Fibroblast of mammary gland (primary cell): ENCODE measurements around the gene PTGDR.

Experiments
- DNase-seq: peaks from one replicate; pipeline ENCODE4 v3.0.0-alpha.2; 2010; ENCODE audit warnings: low read depth
- H3K4me3 ChIP-seq: 2 replicates; pipeline ENCODE4 v1.5.1; 2011; ENCODE audit warnings: low read depth, mild to moderate bottlenecking, low read length, moderate library complexity; ENCODE audit not compliant: control insufficient read depth
- TF ChIP-seq, protein P1 (sequence below): conservative IDR thresholded peaks from 2 replicates; pipeline ENCODE4 v1.5.1; 2011; ENCODE audit warnings: low read depth, low read length, inconsistent platforms; ENCODE audit not compliant: control insufficient read depth, insufficient read depth

Gene PTGDR

GRCh38 chr14:52235434-52235833 is 32.1 kb upstream of the PTGDR start:
- TF ChIP-seq, protein P1, sequence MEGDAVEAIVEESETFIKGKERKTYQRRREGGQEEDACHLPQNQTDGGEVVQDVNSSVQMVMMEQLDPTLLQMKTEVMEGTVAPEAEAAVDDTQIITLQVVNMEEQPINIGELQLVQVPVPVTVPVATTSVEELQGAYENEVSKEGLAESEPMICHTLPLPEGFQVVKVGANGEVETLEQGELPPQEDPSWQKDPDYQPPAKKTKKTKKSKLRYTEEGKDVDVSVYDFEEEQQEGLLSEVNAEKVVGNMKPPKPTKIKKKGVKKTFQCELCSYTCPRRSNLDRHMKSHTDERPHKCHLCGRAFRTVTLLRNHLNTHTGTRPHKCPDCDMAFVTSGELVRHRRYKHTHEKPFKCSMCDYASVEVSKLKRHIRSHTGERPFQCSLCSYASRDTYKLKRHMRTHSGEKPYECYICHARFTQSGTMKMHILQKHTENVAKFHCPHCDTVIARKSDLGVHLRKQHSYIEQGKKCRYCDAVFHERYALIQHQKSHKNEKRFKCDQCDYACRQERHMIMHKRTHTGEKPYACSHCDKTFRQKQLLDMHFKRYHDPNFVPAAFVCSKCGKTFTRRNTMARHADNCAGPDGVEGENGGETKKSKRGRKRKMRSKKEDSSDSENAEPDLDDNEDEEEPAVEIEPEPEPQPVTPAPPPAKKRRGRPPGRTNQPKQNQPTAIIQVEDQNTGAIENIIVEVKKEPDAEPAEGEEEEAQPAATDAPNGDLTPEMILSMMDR: no peak
- H3K4me3 ChIP-seq: no peak overlapping the region
- no peak for DNase-seq

- TF ChIP-seq, protein P1: no peak
- H3K4me3 ChIP-seq: no peak overlapping the region
- no peak for DNase-seq
Measured at GRCh38 chr14:52235866-52236510, 31.5 kb upstream of the PTGDR start.

DNA sequence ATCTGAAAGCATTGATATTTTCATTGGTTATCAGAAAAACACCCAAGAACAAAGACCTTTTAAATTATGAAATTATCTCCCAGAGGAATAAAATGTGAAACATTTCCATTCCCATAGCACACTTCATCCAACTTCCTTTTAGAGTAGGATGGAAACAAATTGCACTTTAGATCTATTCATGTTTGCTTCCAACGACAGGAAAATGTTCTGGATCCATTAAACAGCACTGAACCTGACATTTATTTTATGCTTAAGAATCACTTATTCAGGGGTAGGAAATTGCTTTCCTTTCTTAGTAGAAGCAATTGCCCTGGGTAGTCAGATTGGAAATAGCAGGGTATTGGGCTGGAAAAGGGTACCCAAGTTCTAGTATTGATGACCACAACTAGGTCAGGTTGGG is 28.8 kb upstream of the PTGDR start:
- TF ChIP-seq, protein P1: no peak
- no peak overlapping the region for H3K4me3 ChIP-seq
- DNase-seq: no peak

DNA sequence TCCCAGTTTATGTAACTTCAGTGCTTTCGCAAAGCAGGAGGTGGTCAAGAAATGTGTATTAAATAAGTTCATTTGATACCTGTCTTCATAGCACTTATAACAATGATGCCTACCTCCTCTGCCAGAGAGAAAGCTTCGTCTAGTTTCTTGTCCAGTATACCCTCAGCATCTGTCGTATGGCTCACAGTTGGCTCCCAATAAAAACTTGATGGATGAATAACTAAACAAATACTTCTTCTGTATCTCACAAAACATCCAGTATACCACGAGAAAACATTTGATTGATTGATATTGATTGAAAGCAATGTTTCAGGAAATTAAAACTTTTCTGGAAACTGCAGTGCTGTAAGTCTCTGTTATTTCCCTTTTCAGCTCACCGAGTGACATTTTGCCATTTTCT is 26.9 kb upstream of the PTGDR start:
- H3K4me3 ChIP-seq: no peak overlapping the region
- DNase-seq: no peak
- TF ChIP-seq, protein P1: no peak

- DNase-seq: peak; percentile 97
- H3K4me3 ChIP-seq: peak overlapping the region; percentile 12
- TF ChIP-seq, protein P1: no peak
Measured at GRCh38 chr14:52241087-52241793, 26.3 kb upstream of the PTGDR start.

- no peak overlapping the region for H3K4me3 ChIP-seq
- DNase-seq: no peak
- TF ChIP-seq, protein P1: no peak
Measured at GRCh38 chr14:52244328-52244727, 23.2 kb upstream of the PTGDR start.
